Tibial nerve (tissue), 4 donors: ENCODE data around the gene TBXAS1.

Experiments
- EP300 ChIP-seq, 2 donors: sonication (generic); formaldehyde crosslinking; IDR thresholded peaks; one replicate each; pipeline ENCODE4 v1.6.1; 2017; ENCODE audit warnings: antibody characterized with exemption in 2 of 2, mild to moderate bottlenecking in 1 of 2
- TF ChIP-seq, protein P1 (sequence below), 5 experiments: fragments of 200-600 bp in 3 of 5; fragments of 450-650 bp in 2 of 5; sonication (generic) in 3 of 5; IDR thresholded peaks; one replicate each; pipeline ENCODE4 v1.5.1; 2016 to 2019; ENCODE audit warnings: antibody characterized with exemption in 5 of 5, mild to moderate bottlenecking in 3 of 5, moderate library complexity in 2 of 5

DNA sequence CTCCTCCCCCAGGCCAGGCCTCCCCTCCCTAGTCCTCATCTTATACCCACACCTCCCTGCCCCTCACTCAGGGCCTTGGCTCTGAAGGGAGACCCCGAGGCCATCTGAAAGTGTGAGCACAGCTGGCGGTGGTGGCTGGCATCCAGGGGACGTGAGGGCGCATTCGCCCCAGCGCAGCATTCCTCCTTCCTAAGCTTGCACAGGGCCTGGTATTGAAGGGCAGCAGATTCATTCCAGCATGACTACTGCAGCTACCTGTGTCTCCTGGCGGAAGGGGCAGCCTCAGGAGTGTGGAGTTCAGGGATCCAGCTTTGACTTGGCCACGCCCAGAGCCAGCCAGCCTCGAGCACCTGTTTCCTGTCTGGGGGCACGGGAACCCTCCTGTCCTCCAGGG, 161.1 kb downstream of the TBXAS1 start:
- TF ChIP-seq, protein P1, sequence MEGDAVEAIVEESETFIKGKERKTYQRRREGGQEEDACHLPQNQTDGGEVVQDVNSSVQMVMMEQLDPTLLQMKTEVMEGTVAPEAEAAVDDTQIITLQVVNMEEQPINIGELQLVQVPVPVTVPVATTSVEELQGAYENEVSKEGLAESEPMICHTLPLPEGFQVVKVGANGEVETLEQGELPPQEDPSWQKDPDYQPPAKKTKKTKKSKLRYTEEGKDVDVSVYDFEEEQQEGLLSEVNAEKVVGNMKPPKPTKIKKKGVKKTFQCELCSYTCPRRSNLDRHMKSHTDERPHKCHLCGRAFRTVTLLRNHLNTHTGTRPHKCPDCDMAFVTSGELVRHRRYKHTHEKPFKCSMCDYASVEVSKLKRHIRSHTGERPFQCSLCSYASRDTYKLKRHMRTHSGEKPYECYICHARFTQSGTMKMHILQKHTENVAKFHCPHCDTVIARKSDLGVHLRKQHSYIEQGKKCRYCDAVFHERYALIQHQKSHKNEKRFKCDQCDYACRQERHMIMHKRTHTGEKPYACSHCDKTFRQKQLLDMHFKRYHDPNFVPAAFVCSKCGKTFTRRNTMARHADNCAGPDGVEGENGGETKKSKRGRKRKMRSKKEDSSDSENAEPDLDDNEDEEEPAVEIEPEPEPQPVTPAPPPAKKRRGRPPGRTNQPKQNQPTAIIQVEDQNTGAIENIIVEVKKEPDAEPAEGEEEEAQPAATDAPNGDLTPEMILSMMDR (IDR thresholded peaks at IDR 0.05): no peak
- TF ChIP-seq EP300 (IDR thresholded peaks at IDR 0.05): no peak
